Panc1 (cell line): ENCODE data around the gene MALAT1. TPM values are rescaled to one million over a fixed set of nuclear protein-coding genes. Genes with fewer than 3 reads are reported as not detected.

Source experiments
- ATAC-seq: fragments of 200-7000 bp; cut with Tn5 transposase; 2 replicates; pipeline ENCODE4 v1.9.1; 2020; ENCODE audit warnings: mild to moderate bottlenecking, moderate library complexity
- BruUV-seq: library from RNA; stranded (reverse); fragments of 400-500 nt; replicated peaks from 2 replicates; lab custom pipeline; 2021; lab: Mats Ljungman, UMichigan
- CTCF ChIA-PET: fragments of 300-600 bp; sonication (Branson Sonifier 250); formaldehyde crosslinking; loops from one replicate; lab custom pipeline; 2022; ENCODE audit warnings: antibody characterized with exemption; lab: Charles Lee
- POLR2A ChIA-PET: fragments of 300-600 bp; sonication (Branson Sonifier 250); formaldehyde crosslinking; loops from one replicate; lab custom pipeline; 2022; ENCODE audit warnings: antibody characterized with exemption; lab: Charles Lee
- DNase-seq: peaks from one replicate; pipeline ENCODE4 v3.0.0-alpha.2; 2010; ENCODE audit warnings: low read depth, low spot score
- H3K27ac ChIP-seq: 2 replicates; pipeline ENCODE4 v1.5.1; 2011; ENCODE audit warnings: mild to moderate bottlenecking, low read length, inconsistent platforms
- H3K27me3 ChIP-seq: fragments of 200-500 bp; sonication (Bioruptor generic); 2 replicates; pipeline ENCODE4 v1.6.0; 2014; ENCODE audit warnings: low read length, inconsistent platforms; ENCODE audit not compliant: control insufficient read depth, insufficient read depth
- H3K36me3 ChIP-seq: fragments of 200-500 bp; sonication (Bioruptor generic); 2 replicates; pipeline ENCODE4 v1.5.1; 2014; ENCODE audit warnings: inconsistent platforms, mild to moderate bottlenecking, low read length, moderate library complexity; ENCODE audit not compliant: control insufficient read depth, insufficient read depth
- H3K4me1 ChIP-seq: 2 replicates; pipeline ENCODE4 v1.5.1; 2011; ENCODE audit warnings: inconsistent platforms, mild to moderate bottlenecking, low read length, moderate library complexity; ENCODE audit not compliant: control insufficient read depth, insufficient read depth
- H3K4me3 ChIP-seq, 2 experiments: 2 replicates each; pipeline ENCODE4 v1.5.1; 2011 to 2012; ENCODE audit warnings: low read depth in 2 of 2, low read length in 2 of 2, mild to moderate bottlenecking in 2 of 2, inconsistent platforms in 1 of 2, moderate library complexity in 1 of 2
- H3K9me3 ChIP-seq: fragments of 200-500 bp; sonication (Bioruptor generic); 2 replicates; pipeline ENCODE4 v1.5.1; 2014; ENCODE audit warnings: low read depth, mild to moderate bottlenecking, inconsistent platforms, low read length, moderate library complexity; ENCODE audit not compliant: control insufficient read depth, insufficient read depth
- CTCF ChIP-seq: fragments of 450-650 bp; IDR thresholded peaks from 2 replicates; pipeline ENCODE4 v1.5.1; 2017; ENCODE audit warnings: mild to moderate bottlenecking
- POLR2AphosphoS5 ChIP-seq: IDR thresholded peaks from 2 replicates; pipeline ENCODE4 v1.6.1; 2012; ENCODE audit warnings: mild to moderate bottlenecking, low read depth, low read length, moderate library complexity
- REST ChIP-seq, 2 experiments: IDR thresholded peaks; 2 replicates each; pipeline ENCODE4 v1.6.1; 2011 to 2012; ENCODE audit warnings: low read depth in 2 of 2, control low read depth in 1 of 2, low read length in 1 of 2, mild to moderate bottlenecking in 1 of 2, moderate library complexity in 1 of 2; ENCODE audit not compliant: insufficient read depth in 1 of 2
- SIN3A ChIP-seq: IDR thresholded peaks from 2 replicates; pipeline ENCODE4 v1.6.1; 2012; ENCODE audit warnings: low read depth, mild to moderate bottlenecking, low read length, moderate library complexity, borderline replicate concordance; ENCODE audit not compliant: insufficient read depth
- TCF7L2 ChIP-seq: IDR thresholded peaks from 2 replicates; pipeline ENCODE4 v1.6.1; 2011; ENCODE audit warnings: mild to moderate bottlenecking, low read depth, low read length, inconsistent platforms
- in situ Hi-C: cut with HindIII; loops from 2 replicates; pipeline ENCODE4 v1.10.0; 2016; ENCODE audit warnings: low sequenced_read_pairs, low pct_unique_long_range_greater_than_20kb
- intact Hi-C: fragments of 100-400 bp; cut with micrococcal nuclease; formaldehyde crosslinking; loops from one replicate; pipeline ENCODE4 v1.10.0; 2022; ENCODE audit not compliant: unreplicated experiment
- total RNA-seq: library from RNA; stranded (reverse); gene quantifications from one replicate; pipeline ENCODE4 v1.2.1, GENCODE V29; 2021; ENCODE audit not compliant: unreplicated experiment

MALAT1 gene
- total RNA-seq, 1 experiment from 2014 or later, result 13,645 TPM

- ChIA-PET POLR2A (interaction anchor here (0.7 kb wide), 1 partner anchor 17 kb away, joined by 9 read pairs; no protein-coding TSS in a partner anchor), CTCF (interaction anchor here (2.3 kb wide), 1 partner anchor 13 kb away, joined by 22 read pairs; no protein-coding TSS in a partner anchor)
- peaks cover 55% of the 10 kb centered on the region for H3K4me1 ChIP-seq
These were observed 54.6 kb downstream of the MALAT1 start for GRCh38 chr11:65553301-65554001.

More at GRCh38 chr11:65553301-65554001, 54.6 kb downstream of the MALAT1 start:
- no TSS peak for BruUV-seq
- peak; percentile 15 for ATAC-seq
- no peak for DNase-seq
- TF ChIP-seq POLR2AphosphoS5, result no peak
- TF ChIP-seq CTCF, result no peak
- TF ChIP-seq TCF7L2, result no peak
- no peak for TF ChIP-seq REST (IDR thresholded peaks at IDR 0.05; ENCODE audit: insufficient read depth in 1 of 2, low read depth in 2 of 2, low read length in 1 of 2)
- TF ChIP-seq SIN3A, result no peak
- Histone ChIP-seq H3K27ac (peak overlapping the region; percentile 46), H3K4me3 (no peak overlapping the region), H3K36me3 (no peaks in the 10 kb centered on the region), H3K27me3 (no peaks in the 10 kb centered on the region), H3K9me3 (no peaks in the 10 kb centered on the region)
- in situ Hi-C loops, result no loop called here
- intact Hi-C loops, result loop anchor here (10.0 kb wide), 1 partner anchor 301 kb away; the partner anchor contains the start of gene CFL1
